CD4-positive, alpha-beta T cell treated with Interleukin-17A for 4 hours (primary cell): ENCODE results near the gene OR9G1.
"Not testable (repeated sequence)": the region's sequence is repeated elsewhere in the genome, so short reads cannot be mapped to it uniquely, and the experiment has no call there.

Experiments
- DNase-seq: peaks from one replicate; pipeline ENCODE4 v3.0.0-alpha.2; 2020; ENCODE audit warnings: mixed read lengths

The OR9G1 gene, protein sequence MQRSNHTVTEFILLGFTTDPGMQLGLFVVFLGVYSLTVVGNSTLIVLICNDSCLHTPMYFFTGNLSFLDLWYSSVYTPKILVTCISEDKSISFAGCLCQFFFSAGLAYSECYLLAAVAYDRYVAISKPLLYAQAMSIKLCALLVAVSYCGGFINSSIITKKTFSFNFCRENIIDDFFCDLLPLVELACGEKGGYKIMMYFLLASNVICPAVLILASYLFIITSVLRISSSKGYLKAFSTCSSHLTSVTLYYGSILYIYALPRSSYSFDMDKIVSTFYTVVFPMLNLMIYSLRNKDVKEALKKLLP

DNA sequence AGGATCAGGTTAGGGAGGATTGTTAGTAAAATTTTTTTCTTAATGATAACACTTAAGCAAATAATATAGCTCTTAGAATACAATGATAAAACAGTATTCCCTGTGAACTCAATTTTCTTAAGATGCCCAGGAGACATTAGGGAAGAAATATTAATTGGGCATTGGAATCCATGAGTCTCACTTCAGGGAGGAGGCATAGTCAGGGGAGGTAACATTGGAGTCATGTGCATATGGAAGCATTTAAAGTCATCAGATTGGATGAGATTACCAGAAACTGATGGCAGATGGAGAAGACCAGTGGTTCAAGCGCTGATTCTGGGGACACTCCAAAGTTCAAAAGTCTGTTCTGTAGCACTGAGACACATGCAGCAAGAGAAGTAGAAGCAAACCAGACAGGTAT is at the start of gene OR9G1:
TSS of gene OR9G1 (plus strand) at position 301 of the 400 bp plus-strand sequence. CDS start 1,293 bp downstream, outside the sequence.
- no peak for DNase-seq

DNA sequence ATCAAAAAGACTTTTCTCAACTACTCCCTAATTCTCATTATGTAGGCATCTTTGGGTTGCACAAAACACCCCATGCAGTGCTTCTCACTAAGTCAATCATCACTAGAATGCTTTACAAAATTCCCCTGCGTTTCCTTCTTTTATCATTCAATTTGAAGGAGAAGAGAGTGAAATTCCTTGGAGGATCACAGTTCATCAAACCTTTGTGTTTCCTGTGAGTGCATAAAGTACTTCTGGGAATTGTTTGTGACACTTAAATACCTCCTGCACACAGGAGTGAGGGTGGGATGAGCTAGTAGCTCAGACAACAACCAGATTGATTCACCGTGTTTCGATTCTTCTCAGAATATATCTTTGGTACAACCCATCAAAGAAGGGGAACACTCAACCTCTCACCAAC is 39.1 kb upstream of the OR9G1 start:
- DNase-seq: no peak

DNA sequence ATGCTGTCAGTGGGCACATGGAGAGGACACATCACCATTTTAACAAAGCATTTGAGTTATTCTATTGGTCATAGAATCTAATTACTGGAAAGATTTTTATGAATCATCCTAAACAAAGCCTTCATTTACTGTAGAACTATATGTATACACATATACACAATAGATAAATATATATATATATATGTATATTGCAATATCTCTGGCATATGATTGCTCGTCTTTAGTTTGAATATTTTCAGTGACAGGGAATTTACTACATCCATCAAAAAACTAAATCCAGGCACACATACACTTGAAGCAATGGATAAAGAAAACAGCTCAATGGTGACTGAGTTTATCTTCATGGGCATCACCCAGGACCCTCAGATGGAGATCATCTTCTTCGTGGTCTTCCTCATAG is 35.5 kb upstream of the OR9G1 start, which contains the start of gene OR5AR1:
TSS of gene OR5AR1 (plus strand) at position 301 of the 400 bp plus-strand sequence. CDS start at position 301, 0 bp downstream.
- no peak for DNase-seq

DNA sequence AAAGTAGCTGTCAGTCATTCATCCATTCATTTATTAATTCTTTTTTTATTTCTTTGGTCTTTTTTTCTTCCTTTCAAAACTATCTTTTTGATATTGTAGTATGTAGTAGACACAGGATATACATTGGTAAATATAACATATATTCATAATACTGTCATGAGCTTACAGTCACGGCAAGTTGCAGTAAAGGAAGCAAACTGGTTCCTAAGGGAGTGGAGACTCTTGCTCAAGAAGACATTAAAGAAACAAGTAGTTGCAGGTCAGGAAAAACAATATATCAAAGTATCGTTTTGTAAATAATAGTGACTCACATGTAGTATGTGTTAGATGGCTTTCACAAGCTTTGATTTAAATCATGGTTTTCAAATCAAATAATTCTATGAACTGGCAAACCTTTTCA is 27.9 kb upstream of the OR9G1 start:
- no peak for DNase-seq

DNA sequence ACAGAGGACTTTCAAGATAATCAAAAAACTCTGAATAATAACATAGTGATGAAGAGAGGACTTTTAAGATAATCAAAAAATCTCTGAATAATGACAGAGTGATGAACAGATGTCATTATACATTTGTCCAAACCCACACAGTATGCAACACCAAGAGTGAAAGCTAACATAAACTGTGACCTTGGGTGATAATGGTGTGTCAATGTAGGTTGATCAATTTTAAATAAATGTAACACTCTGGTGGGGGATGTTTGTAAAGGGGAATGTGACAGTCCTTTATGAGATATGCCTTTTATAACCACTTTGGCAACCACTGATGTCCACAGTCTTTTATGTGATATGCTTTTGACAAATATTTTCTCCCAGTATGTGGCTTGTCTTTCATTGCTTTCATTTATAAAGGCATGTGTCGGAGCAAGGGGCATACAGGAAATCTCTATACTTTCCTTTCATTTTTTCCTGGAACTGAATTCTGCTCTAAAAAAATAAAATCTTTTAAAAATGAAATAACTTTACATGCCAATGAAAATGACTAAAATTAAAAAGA is 10.3 kb upstream of the OR9G1 start:
- DNase-seq: no peak

DNA sequence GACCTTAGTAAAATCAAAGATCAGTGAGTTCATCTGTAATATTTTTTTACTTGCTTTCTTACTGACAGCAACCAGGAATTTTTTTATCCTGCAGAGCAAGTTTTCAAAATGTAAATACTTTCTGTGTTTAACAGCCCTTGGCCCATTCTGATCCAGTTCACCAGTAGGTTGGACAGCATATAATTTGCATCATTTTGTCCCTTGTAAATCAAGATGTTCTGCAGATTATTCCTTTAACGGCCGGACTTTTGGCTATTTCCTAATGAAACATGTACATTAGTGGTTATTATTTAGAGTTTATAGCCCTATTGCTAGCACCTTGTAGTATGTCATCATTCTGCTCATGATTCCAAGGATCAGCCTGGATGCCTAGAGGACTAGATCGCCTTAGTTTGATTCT is 7.7 kb upstream of the OR9G1 start:
- DNase-seq: not testable (repeated sequence)

DNA sequence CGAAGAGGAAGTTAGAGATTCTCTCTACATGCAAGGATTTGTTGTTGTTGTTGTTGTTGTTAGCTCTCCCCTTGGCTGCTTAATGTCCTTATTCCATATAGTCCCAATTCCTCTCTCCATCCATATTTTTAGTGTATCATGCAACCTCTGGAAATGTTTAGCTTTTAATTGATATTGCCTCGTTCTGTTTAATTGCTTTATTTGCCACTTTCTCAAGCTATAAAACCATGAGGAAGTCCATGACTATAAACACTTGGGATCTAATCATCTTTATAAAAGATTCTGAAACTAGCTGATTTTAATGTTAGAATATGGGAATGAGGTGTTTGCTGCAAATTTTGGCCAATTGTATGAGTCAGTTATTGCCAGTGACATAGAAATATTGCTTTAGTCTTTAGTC is 5.5 kb upstream of the OR9G1 start:
- no peak for DNase-seq

DNA sequence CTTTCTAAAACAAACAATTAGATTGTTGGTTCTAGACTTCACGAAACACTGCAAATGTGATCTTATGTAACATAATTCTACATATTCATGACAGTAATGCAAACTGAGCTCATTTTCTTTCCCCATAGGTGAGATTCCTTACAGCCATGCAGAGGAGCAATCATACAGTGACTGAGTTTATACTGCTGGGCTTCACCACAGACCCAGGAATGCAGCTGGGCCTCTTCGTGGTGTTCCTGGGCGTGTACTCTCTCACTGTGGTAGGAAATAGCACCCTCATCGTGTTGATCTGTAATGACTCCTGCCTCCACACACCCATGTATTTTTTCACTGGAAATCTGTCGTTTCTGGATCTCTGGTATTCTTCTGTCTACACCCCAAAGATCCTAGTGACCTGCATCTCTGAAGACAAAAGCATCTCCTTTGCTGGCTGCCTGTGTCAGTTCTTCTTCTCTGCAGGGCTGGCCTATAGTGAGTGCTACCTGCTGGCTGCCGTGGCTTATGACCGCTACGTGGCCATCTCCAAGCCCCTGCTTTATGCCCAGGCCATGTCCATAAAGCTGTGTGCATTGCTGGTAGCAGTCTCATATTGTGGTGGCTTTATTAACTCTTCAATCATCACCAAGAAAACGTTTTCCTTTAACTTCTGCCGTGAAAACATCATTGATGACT is 1.5 kb downstream of the OR9G1 start:
- no peak for DNase-seq

DNA sequence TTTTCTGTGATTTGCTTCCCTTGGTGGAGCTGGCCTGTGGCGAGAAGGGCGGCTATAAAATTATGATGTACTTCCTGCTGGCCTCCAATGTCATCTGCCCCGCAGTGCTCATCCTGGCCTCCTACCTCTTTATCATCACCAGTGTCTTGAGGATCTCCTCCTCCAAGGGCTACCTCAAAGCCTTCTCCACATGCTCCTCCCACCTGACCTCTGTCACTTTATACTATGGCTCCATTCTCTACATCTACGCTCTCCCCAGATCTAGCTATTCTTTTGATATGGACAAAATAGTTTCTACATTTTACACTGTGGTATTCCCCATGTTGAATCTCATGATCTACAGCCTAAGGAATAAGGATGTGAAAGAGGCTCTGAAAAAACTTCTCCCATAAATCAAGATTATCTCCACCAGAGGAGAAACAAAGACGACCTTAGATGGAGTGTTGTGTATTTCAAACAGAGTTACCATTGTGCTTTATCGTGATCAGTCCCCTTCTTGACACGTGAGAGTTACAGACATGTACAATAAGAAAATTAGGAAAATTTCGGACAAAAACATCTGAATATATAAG is 2.1 kb downstream of the OR9G1 start:
- DNase-seq: no peak

DNA sequence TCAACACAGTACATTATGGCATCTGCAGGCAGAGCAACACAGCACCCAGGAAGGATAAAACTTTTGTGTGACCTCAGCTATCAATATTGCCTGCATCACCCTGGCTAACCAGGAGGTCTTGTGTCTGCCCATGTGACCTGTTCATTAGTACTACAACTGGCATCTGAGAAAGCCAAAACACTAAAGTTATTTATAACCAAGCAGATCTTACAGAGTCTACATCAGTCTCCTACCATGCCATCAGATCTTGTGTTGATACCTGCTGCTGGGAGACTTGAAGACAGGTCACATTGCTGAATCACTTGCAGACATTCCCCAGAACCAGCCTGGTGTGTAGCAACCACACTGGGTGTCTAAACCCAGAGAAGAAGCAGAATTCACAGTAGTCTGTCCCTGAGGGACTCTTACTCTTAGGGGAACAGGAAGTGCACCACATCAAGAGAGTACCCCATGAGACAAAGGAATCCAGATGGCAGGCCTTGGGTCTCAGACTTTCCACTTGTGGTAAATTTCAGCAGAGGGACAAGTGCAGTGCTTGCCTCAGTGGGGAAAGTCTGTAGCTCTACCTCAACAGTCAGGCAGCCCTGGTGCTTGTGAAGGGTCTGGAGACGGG is 7.0 kb downstream of the OR9G1 start:
- DNase-seq: no peak

DNA sequence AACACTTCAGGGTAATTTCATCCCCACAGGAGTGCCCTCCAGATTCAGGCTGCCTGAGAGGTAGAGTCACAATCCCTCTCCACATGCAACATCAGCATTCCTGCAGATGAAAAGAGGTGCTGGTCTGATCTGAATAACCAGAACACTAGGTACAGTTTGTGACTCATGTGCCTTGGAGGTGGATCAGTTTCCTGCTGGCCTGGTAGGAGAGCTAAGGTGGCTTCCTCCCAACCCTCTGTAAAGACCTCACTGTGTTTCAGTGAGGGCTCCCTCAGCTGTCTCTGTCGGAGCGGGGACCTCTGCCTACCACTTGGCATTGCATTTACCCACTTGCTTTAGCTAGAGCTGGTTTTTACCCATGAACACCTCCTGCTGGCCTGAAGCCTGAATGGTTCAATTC is 7.6 kb downstream of the OR9G1 start:
- DNase-seq: no peak

DNA sequence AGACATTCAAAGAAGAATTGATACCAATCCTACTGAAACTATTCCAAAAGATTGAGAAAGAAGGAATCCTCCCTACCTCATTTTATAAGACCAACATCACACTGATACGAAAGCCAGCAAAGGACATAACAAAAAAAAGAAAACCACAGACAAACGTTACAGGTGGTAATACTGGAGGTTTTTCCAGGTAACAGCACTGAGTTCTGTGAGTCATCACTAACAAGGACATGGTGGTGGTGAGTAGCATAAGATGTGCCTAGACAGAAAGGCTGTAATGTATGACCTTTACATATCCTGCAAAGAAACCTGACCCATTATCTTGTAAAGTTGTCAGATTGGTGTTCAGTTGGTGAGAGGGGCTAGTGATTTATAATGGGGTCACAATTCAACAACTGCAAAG is 15.3 kb downstream of the OR9G1 start:
- no peak for DNase-seq

DNA sequence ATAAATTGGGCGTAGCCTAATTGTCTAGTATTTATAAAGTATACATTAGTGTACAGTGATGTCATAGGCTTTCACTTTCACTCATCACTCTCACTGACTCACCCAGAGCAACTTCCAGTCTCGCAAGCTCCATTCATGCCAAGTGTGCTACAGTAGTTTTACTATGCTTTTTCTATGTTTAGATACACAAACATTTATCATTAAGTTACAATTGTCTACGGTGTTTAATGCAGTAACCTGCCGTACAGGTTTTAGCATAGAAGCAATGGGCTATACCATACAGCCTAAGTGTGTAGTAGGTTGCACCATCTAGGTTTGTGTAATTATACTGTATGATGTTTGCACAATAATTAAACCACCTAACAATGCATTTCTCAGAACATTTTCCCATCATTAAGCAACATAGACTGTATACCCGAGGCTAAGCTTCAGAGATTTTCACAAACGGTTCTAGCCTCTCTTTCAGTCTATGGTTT is 17.5 kb downstream of the OR9G1 start:
- DNase-seq: no peak

DNA sequence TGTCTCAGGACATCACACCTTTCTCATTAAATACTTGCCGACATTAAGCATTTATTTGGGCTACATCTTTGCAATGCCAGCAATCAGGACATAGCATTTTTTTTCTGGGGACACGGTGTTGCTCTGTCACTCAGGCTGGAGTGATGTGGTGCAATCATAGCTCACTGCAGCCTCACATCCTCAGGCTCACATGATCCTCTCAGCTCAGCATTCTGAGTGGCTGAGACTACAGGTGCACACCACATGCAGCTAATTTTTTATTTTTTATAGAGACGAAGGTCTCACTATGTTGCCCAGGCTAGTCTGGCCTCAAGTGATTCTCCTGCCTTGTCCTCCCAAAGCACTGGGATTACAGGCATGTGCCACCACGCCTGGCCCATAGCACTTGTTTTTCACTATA is 21.6 kb downstream of the OR9G1 start:
- DNase-seq: no peak

DNA sequence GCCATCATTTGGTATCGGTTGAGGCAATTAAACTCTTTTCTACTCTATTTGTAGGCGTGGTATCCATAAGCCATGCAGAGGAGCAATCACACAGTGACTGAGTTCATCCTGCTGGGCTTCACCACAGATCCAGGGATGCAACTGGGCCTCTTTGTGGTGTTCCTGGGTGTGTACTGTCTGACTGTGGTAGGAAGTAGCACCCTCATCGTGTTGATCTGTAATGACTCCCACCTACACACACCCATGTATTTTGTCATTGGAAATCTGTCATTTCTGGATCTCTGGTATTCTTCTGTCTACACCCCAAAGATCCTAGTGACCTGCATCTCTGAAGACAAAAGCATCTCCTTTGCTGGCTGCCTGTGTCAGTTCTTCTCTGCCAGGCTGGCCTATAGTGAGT is 41.2 kb downstream of the OR9G1 start:
- no peak for DNase-seq

DNA sequence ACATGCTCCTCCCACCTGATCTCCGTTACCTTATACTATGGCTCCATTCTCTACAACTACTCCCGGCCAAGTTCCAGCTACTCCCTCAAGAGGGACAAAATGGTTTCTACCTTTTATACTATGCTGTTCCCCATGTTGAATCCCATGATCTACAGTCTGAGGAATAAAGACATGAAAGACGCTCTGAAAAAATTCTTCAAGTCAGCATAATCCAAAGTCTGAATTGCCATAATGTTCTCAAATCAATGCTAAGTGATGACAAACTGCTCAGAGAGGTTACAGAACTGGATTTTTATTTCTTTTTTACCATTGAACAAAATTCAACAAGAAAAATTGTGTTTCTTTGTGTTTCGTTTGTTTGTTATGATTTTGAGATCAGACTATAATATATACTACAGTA is 42.0 kb downstream of the OR9G1 start:
- DNase-seq: no peak

DNA sequence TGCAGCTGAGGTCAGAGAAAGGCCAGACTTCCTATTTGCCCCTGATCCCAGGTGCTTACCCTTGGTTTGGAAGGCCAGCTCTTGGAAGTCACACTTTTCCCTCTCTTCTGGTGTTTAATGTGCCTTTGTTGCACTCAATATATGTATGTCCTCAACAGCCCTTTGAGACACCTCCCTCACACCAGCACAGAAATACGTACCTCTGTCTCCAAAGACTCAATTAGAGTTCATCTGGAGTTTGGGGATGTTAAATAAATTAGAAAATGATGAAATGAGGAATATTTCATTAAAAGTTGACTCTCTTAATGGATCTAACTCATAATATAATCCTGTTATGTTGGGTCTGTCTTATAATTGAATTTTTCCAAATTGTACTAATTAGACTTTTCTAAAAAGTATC is 49.7 kb downstream of the OR9G1 start, which contains the start of gene OR9G4:
TSS of gene OR9G4 (minus strand) at position 101 of the 400 bp plus-strand sequence. CDS start 4,931 bp downstream, outside the sequence.
- no peak for DNase-seq

DNA sequence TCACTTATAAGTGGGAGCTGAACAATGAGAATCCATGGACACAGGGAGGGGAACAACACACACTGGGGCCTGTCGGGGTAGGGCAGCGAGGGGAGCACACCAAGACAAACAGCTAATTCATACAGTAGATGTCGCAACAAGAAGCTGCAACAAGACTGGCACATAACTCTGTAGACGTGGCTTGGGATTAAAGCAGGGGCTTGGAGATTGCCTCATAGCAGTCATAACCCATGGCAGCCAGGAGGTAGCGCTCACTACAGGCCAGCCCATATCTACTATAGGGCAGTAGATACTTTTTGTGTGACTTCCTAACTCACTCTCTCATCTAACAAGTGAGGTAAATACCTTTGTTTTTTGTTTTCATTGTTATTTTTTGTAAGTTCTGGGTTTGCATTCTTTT is 51.3 kb downstream of the OR9G1 start:
- no peak for DNase-seq

DNA sequence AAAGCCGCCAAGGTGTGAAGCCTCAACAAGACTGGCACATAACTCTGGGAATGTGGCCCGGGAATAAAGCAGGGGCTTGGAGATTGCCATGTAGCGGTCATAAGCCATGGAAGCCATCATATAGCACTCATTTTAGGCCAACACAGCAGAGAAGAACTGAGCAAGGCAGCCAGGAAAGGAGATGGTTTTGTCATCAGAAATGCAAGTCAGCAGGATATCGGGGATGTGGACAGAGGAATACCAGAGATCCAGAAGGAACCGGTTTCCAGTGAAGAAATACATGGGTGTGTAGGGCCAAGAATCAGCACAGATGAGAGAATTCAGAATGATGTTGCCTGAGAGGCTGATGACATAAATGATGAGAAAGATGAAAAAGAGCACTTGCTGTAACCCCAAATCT is 52.6 kb downstream of the OR9G1 start:
- no peak for DNase-seq
